ENCODE data around the gene PFAS.

The PFAS gene

DNA sequence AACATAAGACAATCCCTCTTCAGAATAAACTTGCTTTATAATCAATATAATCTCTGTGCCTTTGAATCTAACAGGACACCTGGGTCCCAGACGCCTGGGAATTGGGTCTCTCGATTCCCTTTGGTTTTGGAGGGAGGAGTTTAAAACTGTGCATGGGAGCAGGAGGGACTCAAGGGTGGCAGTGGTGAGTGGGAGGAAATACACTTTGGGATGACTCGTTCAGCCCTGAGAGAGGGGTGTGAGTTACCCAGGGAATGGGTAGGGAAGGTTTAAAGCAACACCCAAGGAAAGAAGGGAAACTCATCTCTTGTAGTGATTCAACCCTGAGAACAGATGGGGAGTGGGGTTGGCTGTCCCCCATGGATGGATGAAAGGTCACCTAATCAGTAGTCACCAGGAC, 41.0 kb downstream of the PFAS start:
- Histone ChIP-seq H3F3A (ENCODE audit: control insufficient read depth, insufficient read depth) (peaks cover 10% of the 10 kb centered on the region), H3K9me3 (ENCODE audit: control insufficient read depth, insufficient read depth, low read length) (no peaks in the 10 kb centered on the region), H3K4me3 (ENCODE audit: low read length) (peak overlapping the region; percentile 90), H3K27me3 (ENCODE audit: control insufficient read depth, low read length) (no peaks in the 10 kb centered on the region), H3K79me2 (ENCODE audit: control insufficient read depth, low read length) (peaks cover 18% of the 10 kb centered on the region), H3K36me3 (ENCODE audit: control insufficient read depth, low read length) (peaks cover 14% of the 10 kb centered on the region), H3K27ac (ENCODE audit: low read depth, low read length) (no peak overlapping the region), H3K4me1 (ENCODE audit: control insufficient read depth, low read length) (peaks cover 55% of the 10 kb centered on the region), H4K20me1 (ENCODE audit: control insufficient read depth, insufficient read depth, low read depth, low read length) (no peaks in the 10 kb centered on the region), H3K4me2 (ENCODE audit: low read length) (peak overlapping the region; percentile 87), H3K9me2 (replicated peaks; ENCODE audit: control insufficient read depth, low read length) (no peaks in the 10 kb centered on the region)
- TF ChIP-seq EZH2phosphoT487 (IDR thresholded peaks at IDR 0.05; ENCODE audit: borderline replicate concordance, low read length), result no peak
- TF ChIP-seq, protein P1, sequence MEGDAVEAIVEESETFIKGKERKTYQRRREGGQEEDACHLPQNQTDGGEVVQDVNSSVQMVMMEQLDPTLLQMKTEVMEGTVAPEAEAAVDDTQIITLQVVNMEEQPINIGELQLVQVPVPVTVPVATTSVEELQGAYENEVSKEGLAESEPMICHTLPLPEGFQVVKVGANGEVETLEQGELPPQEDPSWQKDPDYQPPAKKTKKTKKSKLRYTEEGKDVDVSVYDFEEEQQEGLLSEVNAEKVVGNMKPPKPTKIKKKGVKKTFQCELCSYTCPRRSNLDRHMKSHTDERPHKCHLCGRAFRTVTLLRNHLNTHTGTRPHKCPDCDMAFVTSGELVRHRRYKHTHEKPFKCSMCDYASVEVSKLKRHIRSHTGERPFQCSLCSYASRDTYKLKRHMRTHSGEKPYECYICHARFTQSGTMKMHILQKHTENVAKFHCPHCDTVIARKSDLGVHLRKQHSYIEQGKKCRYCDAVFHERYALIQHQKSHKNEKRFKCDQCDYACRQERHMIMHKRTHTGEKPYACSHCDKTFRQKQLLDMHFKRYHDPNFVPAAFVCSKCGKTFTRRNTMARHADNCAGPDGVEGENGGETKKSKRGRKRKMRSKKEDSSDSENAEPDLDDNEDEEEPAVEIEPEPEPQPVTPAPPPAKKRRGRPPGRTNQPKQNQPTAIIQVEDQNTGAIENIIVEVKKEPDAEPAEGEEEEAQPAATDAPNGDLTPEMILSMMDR (IDR thresholded peaks at IDR 0.05; ENCODE audit: low read depth, low read length, poor library complexity, severe bottlenecking), result no peak

DNA sequence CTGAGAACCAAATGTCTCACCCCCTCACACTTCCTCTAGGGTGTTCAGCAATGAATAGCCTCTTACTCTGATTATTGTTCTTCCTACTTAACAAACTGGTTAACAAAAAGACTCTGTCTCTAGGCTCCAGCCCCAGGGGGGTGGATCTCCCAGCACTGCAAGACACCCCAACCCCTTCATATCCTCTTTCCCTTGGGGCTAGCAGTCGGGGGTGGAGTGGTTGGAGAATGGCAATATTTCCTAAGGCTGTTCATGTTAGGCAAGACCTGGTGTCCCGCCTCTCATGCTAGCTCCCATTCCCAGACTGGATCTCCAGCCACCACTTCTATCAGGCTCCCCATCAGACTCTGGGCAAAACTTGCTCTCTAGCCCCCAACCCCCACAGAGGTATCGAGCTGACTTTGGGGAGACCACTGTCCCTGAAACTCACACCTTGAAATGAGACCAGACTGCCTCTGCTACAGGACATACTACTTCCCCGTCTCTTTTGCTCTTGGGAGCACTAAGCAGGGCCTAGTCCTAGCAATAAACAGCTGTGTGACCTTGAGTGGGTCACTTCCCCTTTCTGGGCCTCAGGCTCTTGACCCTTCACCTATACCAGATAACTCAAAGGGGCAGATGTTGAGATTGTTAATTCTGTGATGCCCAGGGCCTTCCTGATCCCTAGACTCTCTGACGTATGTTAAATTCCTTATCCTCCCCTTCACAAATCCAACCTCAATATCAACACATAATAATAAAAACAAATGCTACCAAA, 43.7 kb downstream of the PFAS start:
- no peaks in the 10 kb centered on the region for H4K20me1 ChIP-seq (ENCODE audit: control insufficient read depth, insufficient read depth, low read depth, low read length)
- peak overlapping the region; percentile 57 for H3K4me2 ChIP-seq (ENCODE audit: low read length)
- TF ChIP-seq EZH2phosphoT487 (IDR thresholded peaks at IDR 0.05; ENCODE audit: borderline replicate concordance, low read length), result no peak
- TF ChIP-seq, protein P1 (IDR thresholded peaks at IDR 0.05; ENCODE audit: low read depth, low read length, poor library complexity, severe bottlenecking), result no peak
- H3F3A ChIP-seq (ENCODE audit: control insufficient read depth, insufficient read depth), result peaks cover 10% of the 10 kb centered on the region
- no peaks in the 10 kb centered on the region for H3K27me3 ChIP-seq (ENCODE audit: control insufficient read depth, low read length)
- H3K4me3 ChIP-seq (ENCODE audit: low read length), result peak overlapping the region; percentile 33
- peaks cover 18% of the 10 kb centered on the region for H3K79me2 ChIP-seq (ENCODE audit: control insufficient read depth, low read length)
- no peaks in the 10 kb centered on the region for H3K9me3 ChIP-seq (ENCODE audit: control insufficient read depth, insufficient read depth, low read length)
- H3K4me1 ChIP-seq (ENCODE audit: control insufficient read depth, low read length), result peaks cover 46% of the 10 kb centered on the region
- no peaks in the 10 kb centered on the region for H3K9me2 ChIP-seq (replicated peaks; ENCODE audit: control insufficient read depth, low read length)
- H3K27ac ChIP-seq (ENCODE audit: low read depth, low read length), result peak overlapping the region; percentile 42
- H3K36me3 ChIP-seq (ENCODE audit: control insufficient read depth, low read length), result peaks cover 14% of the 10 kb centered on the region

DNA sequence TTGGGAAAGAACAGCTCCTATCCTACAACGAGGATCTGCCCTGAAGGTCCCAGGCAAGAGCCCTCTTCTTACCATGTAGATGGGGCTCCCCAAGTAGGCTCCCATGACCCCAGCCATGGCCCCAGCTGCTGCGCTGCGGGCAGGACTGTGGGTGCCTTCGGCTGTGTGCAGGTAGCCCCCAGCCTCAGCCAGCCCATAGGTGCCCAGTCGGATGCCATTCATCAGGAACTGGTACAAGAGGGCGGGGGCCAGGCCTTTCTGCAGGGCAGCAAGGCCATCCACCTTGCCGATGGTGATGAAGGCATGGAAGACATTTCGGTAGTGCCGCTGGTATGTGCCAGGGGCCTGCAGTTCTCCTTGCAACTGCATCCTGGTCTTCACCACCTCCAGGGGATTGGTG, 45.3 kb downstream of the PFAS start:
- Histone ChIP-seq H3K4me2 (ENCODE audit: low read length) (peak overlapping the region; percentile 85), H3F3A (ENCODE audit: control insufficient read depth, insufficient read depth) (peaks cover 10% of the 10 kb centered on the region), H3K36me3 (ENCODE audit: control insufficient read depth, low read length) (peaks cover 10% of the 10 kb centered on the region), H3K79me2 (ENCODE audit: control insufficient read depth, low read length) (peaks cover 10% of the 10 kb centered on the region), H3K4me1 (ENCODE audit: control insufficient read depth, low read length) (peaks cover 40% of the 10 kb centered on the region), H3K9me3 (ENCODE audit: control insufficient read depth, insufficient read depth, low read length) (no peaks in the 10 kb centered on the region), H3K27me3 (ENCODE audit: control insufficient read depth, low read length) (no peaks in the 10 kb centered on the region), H4K20me1 (ENCODE audit: control insufficient read depth, insufficient read depth, low read depth, low read length) (no peaks in the 10 kb centered on the region), H3K9me2 (replicated peaks; ENCODE audit: control insufficient read depth, low read length) (no peaks in the 10 kb centered on the region), H3K27ac (ENCODE audit: low read depth, low read length) (no peak overlapping the region), H3K4me3 (ENCODE audit: low read length) (peak overlapping the region; percentile 95)
- TF ChIP-seq EZH2phosphoT487 (IDR thresholded peaks at IDR 0.05; ENCODE audit: borderline replicate concordance, low read length), result no peak
- TF ChIP-seq, protein P1 (IDR thresholded peaks at IDR 0.05; ENCODE audit: low read depth, low read length, poor library complexity, severe bottlenecking), result no peak

Measured in DOHH2 (cell line).